ENCODE measurements around the gene FOXE3. TPM values are rescaled to one million over a fixed set of nuclear protein-coding genes. Genes with fewer than 3 reads are reported as not detected.
A peak's percentile ranks its signal among the peaks of the same experiment; 100 is the strongest.

The FOXE3 gene
- 0.09 TPM in 1 of 3 replicates, not detected in the others for total RNA-seq (2021)
- Bru-seq, nascent RNA: not detected
- long read RNA-seq, experiment 1: 0 reads
- long read RNA-seq, experiment 2: 0 reads
- long read RNA-seq, experiment 3: 0 reads

DNA sequence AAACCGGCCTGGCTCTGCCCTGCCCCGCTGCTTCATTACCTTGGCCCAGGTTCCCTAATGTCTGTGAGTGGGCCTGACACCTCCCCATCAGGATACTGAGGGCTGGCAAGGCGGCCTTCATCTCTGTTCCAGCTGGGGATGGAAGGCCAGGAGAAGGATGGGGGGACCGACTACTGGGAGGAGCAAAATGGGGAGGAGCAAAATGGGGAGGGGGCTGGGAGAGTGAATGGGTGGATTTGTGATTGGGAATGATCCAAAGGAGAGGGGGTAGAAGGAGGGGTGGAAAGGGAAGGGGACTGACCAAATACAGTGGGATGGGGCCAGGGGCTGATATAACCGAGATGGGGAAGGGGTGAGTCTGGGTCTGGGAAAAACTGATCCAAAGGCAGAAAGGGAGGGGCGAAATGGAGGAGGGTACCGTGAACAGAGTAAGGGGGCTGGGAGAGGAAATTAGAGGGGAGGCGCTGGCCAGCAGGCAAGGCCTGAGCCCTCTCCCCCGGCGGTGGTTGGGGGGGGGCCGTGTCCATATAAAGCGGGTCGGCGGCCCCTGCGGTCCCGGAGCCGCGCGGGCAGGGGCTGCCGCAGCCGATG, at the start of gene FOXE3:
FOXE3 (plus strand) TSS at position 558 of the 591 bp plus-strand sequence; CDS start at position 589, 31 bp downstream.
- no peak within 1 kb of the TSS for H3K27ac Mint-ChIP-seq
- ChIA-PET POLR2A (interaction anchor here (0.6 to 0.7 kb wide), 2 partner anchors 26 to 652 kb away, joined by 3 to 4 read pairs; no protein-coding TSS in a partner anchor), CTCF (interaction anchor here (0.6 to 4.7 kb wide), 8 partner anchors 18 to 799 kb away, joined by 3 to 31 read pairs (median 9); partner anchors contain the start of genes CMPK1 and FOXD2)
- peaks cover 76% of the 10 kb centered on the region for H3K27me3 Mint-ChIP-seq (ENCODE audit: low read depth)
- H3K4me1 Mint-ChIP-seq: peaks cover 8% of the 10 kb centered on the region
- DNase-seq (ENCODE audit: low spot score) (no peak), ATAC-seq (peak; percentile 10)
- TF ChIP-seq CBFB (CRISPR knock-in tag; IDR thresholded peaks at IDR 0.05; ENCODE audit: low read depth): no peak
- no peak for TF ChIP-seq ZSCAN18 (CRISPR knock-in tag; IDR thresholded peaks at IDR 0.05)
- no peak for TF ChIP-seq RORB (CRISPR knock-in tag; IDR thresholded peaks at IDR 0.05)
- no peak for TF ChIP-seq MLX (CRISPR knock-in tag; IDR thresholded peaks at IDR 0.05)
- TF ChIP-seq MXD4 (CRISPR knock-in tag; IDR thresholded peaks at IDR 0.05; ENCODE audit: borderline replicate concordance): no peak
- no peak for TF ChIP-seq PRDM15 (CRISPR knock-in tag; IDR thresholded peaks at IDR 0.05)
- no peak for TF ChIP-seq HMGXB4 (CRISPR knock-in tag; IDR thresholded peaks at IDR 0.05)
- TF ChIP-seq, protein P1, sequence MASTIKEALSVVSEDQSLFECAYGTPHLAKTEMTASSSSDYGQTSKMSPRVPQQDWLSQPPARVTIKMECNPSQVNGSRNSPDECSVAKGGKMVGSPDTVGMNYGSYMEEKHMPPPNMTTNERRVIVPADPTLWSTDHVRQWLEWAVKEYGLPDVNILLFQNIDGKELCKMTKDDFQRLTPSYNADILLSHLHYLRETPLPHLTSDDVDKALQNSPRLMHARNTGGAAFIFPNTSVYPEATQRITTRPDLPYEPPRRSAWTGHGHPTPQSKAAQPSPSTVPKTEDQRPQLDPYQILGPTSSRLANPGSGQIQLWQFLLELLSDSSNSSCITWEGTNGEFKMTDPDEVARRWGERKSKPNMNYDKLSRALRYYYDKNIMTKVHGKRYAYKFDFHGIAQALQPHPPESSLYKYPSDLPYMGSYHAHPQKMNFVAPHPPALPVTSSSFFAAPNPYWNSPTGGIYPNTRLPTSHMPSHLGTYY (CRISPR knock-in tag; IDR thresholded peaks at IDR 0.05): no peak
- no peak for TF ChIP-seq STAT6 (CRISPR knock-in tag; conservative IDR thresholded peaks at IDR 0.05; ENCODE audit: low read depth)
- no peak for TF ChIP-seq NFATC4 (CRISPR knock-in tag; IDR thresholded peaks at IDR 0.05)
- no peak for TF ChIP-seq FOXK1 (CRISPR knock-in tag; IDR thresholded peaks at IDR 0.05)
- TF ChIP-seq, protein P2, sequence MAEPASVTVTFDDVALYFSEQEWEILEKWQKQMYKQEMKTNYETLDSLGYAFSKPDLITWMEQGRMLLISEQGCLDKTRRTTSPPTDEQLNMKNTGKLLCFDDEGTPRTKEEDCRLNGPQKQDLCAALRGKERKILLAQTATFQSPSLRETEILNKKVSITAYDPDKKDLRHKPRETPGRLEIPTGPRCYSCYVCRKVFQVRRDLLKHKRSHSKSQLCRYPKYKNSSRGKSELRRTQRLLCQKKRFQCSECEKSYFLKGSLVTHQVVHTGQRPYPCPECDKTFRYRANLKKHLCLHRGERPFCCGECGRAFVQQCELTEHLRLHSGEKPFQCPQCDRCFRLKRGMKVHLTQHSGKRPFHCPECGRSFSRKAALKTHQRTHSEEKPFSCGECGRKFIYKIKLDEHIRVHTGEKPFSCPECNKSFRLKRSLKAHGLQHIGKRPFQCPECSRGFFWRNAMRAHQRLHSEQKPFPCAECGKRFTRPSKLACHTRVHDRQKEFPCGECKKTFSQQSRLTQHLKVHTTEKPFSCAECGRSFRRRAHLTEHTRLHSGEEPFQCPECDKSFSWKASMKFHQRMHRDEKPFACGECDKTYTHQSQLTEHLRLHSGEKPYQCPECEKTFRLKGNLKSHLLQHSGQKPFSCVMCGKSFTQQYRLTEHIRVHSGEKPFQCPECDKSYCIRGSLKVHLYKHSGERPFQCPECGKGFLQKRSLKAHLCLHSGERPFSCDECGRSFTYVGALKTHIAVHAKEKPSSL (CRISPR knock-in tag; conservative IDR thresholded peaks at IDR 0.05): no peak
- TF ChIP-seq ZNF138 (CRISPR knock-in tag; conservative IDR thresholded peaks at IDR 0.05): no peak
- no peak for TF ChIP-seq SMAD4 (CRISPR knock-in tag; IDR thresholded peaks at IDR 0.05)
- TF ChIP-seq IRF2 (CRISPR knock-in tag; IDR thresholded peaks at IDR 0.05; ENCODE audit: borderline replicate concordance, low read depth): no peak
- no peak for TF ChIP-seq GRHL2 (CRISPR knock-in tag; IDR thresholded peaks at IDR 0.05; ENCODE audit: insufficient replicate concordance, severe bottlenecking)
- H3K36me3 Mint-ChIP-seq: no peaks in the 10 kb centered on the region
- H3K9me3 Mint-ChIP-seq: no peaks in the 10 kb centered on the region
- H3K4me3 Mint-ChIP-seq: peak within 1 kb of the TSS; percentile 68
